SU-DHL-6 (cell line): ENCODE data around the gene MAST4.

Experiments used
- H2AFZ ChIP-seq: fragments of 200-600 bp; sonication (generic); 2 replicates; pipeline ENCODE4 v1.6.1; 2014; ENCODE audit warnings: low read depth, mild to moderate bottlenecking, moderate library complexity, mixed read lengths, antibody characterized with exemption, low read length; ENCODE audit not compliant: severe bottlenecking
- H3F3A ChIP-seq: fragments of 200-600 bp; shearing (Covaris generic); 2 replicates; pipeline ENCODE4 v1.6.0; 2016; ENCODE audit warnings: antibody characterized with exemption, mild to moderate bottlenecking; ENCODE audit not compliant: insufficient read depth
- H3K27ac ChIP-seq: fragments of 200-600 bp; sonication (generic); 2 replicates; pipeline ENCODE4 v1.5.1; 2016; ENCODE audit warnings: low read depth, mild to moderate bottlenecking, low read length, moderate library complexity, mixed read lengths
- H3K27me3 ChIP-seq: fragments of 200-600 bp; sonication (generic), shearing (Covaris generic); 2 replicates; pipeline ENCODE4 v1.6.0; 2014; ENCODE audit warnings: mild to moderate bottlenecking, low read length
- H3K36me3 ChIP-seq: fragments of 200-600 bp; sonication (generic); 2 replicates; pipeline ENCODE4 v1.6.1; 2014; ENCODE audit warnings: mild to moderate bottlenecking, low read length, mixed read lengths
- H3K4me2 ChIP-seq: fragments of 300-600, 200-600 bp; shearing (Covaris generic), sonication (generic); 2 replicates; pipeline ENCODE4 v1.6.0; 2014; ENCODE audit warnings: low read length, low read depth, mild to moderate bottlenecking; ENCODE audit not compliant: poor library complexity, severe bottlenecking
- H3K4me3 ChIP-seq: fragments of 200-600 bp; sonication (generic); 2 replicates; pipeline ENCODE4 v1.5.1; 2014; ENCODE audit warnings: antibody characterized with exemption, low read length, mild to moderate bottlenecking, mixed read lengths; ENCODE audit not compliant: insufficient read depth, poor library complexity, severe bottlenecking
- H3K79me2 ChIP-seq: fragments of 200-600 bp; sonication (generic); 2 replicates; pipeline ENCODE4 v1.6.1; 2014; ENCODE audit warnings: mild to moderate bottlenecking, low read length, moderate library complexity; ENCODE audit not compliant: insufficient read depth
- H3K9ac ChIP-seq: fragments of 200-600 bp; sonication (generic); 2 replicates; pipeline ENCODE4 v1.7.0; 2014; ENCODE audit warnings: mild to moderate bottlenecking, low read length
- H3K9me2 ChIP-seq: fragments of 200-600 bp; sonication (generic); replicated peaks from 2 replicates; pipeline ENCODE4 v1.6.1; 2014; ENCODE audit warnings: low read length; ENCODE audit not compliant: insufficient read depth
- H3K9me3 ChIP-seq: fragments of 200-600 bp; sonication (generic); 2 replicates; pipeline ENCODE4 v1.6.1; 2014; ENCODE audit warnings: low read length, mixed read lengths; ENCODE audit not compliant: insufficient read depth
- H4K20me1 ChIP-seq: fragments of 200-600 bp; sonication (generic); 2 replicates; pipeline ENCODE4 v1.6.1; 2014; ENCODE audit warnings: low read depth, mild to moderate bottlenecking, antibody characterized with exemption, low read length, moderate library complexity, mixed read lengths
- EZH2phosphoT487 ChIP-seq: fragments of 200-600 bp; sonication (generic), shearing (Covaris generic); conservative IDR thresholded peaks from 2 replicates; pipeline ENCODE4 v1.6.1; 2018; ENCODE audit warnings: mild to moderate bottlenecking, antibody characterized with exemption, low read length, moderate library complexity, mixed read lengths
- TF ChIP-seq, protein P1 (sequence below): fragments of 200-600 bp; sonication (generic); IDR thresholded peaks from one replicate; pipeline ENCODE4 v1.5.1; 2017; ENCODE audit warnings: antibody characterized with exemption, mild to moderate bottlenecking, low read length, moderate library complexity; ENCODE audit not compliant: insufficient read depth, poor library complexity, severe bottlenecking

MAST4 gene

GRCh38 chr5:66629446-66629845, 33.3 kb downstream of the MAST4 start:
- H3K9ac ChIP-seq: no peak overlapping the region
- TF ChIP-seq, protein P1, sequence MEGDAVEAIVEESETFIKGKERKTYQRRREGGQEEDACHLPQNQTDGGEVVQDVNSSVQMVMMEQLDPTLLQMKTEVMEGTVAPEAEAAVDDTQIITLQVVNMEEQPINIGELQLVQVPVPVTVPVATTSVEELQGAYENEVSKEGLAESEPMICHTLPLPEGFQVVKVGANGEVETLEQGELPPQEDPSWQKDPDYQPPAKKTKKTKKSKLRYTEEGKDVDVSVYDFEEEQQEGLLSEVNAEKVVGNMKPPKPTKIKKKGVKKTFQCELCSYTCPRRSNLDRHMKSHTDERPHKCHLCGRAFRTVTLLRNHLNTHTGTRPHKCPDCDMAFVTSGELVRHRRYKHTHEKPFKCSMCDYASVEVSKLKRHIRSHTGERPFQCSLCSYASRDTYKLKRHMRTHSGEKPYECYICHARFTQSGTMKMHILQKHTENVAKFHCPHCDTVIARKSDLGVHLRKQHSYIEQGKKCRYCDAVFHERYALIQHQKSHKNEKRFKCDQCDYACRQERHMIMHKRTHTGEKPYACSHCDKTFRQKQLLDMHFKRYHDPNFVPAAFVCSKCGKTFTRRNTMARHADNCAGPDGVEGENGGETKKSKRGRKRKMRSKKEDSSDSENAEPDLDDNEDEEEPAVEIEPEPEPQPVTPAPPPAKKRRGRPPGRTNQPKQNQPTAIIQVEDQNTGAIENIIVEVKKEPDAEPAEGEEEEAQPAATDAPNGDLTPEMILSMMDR: no peak
- no peak for TF ChIP-seq EZH2phosphoT487
- H3K27me3 ChIP-seq: no peaks in the 10 kb centered on the region
- H3K27ac ChIP-seq: no peak overlapping the region
- H3K9me3 ChIP-seq: no peaks in the 10 kb centered on the region
- H3F3A ChIP-seq: peaks cover 3% of the 10 kb centered on the region; the same call in 1 of the 2 replicates
- H3K79me2 ChIP-seq: no peaks in the 10 kb centered on the region
- H4K20me1 ChIP-seq: no peaks in the 10 kb centered on the region
- H3K36me3 ChIP-seq: no peaks in the 10 kb centered on the region
- no peak overlapping the region for H3K4me3 ChIP-seq
- no peak overlapping the region for H3K4me2 ChIP-seq
- H2AFZ ChIP-seq: no peak overlapping the region
- no peaks in the 10 kb centered on the region for H3K9me2 ChIP-seq

- H3K4me3 ChIP-seq: no peak overlapping the region
- H3K4me2 ChIP-seq: no peak overlapping the region
- H3K9ac ChIP-seq: no peak overlapping the region
- H3K27ac ChIP-seq: no peak overlapping the region
- H3F3A ChIP-seq: no peaks in the 10 kb centered on the region
- H4K20me1 ChIP-seq: no peaks in the 10 kb centered on the region
- no peak overlapping the region for H2AFZ ChIP-seq
- no peak for TF ChIP-seq EZH2phosphoT487
- TF ChIP-seq, protein P1: no peak
- no peaks in the 10 kb centered on the region for H3K27me3 ChIP-seq
- H3K36me3 ChIP-seq: no peaks in the 10 kb centered on the region
- no peaks in the 10 kb centered on the region for H3K9me3 ChIP-seq
- no peaks in the 10 kb centered on the region for H3K79me2 ChIP-seq
- H3K9me2 ChIP-seq: no peaks in the 10 kb centered on the region
These were observed 37.6 kb downstream of the MAST4 start for GRCh38 chr5:66633754-66634153.

GRCh38 chr5:66634601-66635000, 38.4 kb downstream of the MAST4 start:
- H3K27me3 ChIP-seq: no peaks in the 10 kb centered on the region
- no peaks in the 10 kb centered on the region for H4K20me1 ChIP-seq

More at GRCh38 chr5:66634601-66635000, 38.4 kb downstream of the MAST4 start:
- TF ChIP-seq, protein P1: no peak
- no peak for TF ChIP-seq EZH2phosphoT487
- no peaks in the 10 kb centered on the region for H3F3A ChIP-seq
- no peaks in the 10 kb centered on the region for H3K9me2 ChIP-seq
- no peak overlapping the region for H3K4me2 ChIP-seq
- no peak overlapping the region for H3K27ac ChIP-seq
- H3K36me3 ChIP-seq: no peaks in the 10 kb centered on the region
- H2AFZ ChIP-seq: no peak overlapping the region
- H3K9me3 ChIP-seq: no peaks in the 10 kb centered on the region
- no peak overlapping the region for H3K4me3 ChIP-seq
- H3K9ac ChIP-seq: no peak overlapping the region
- no peaks in the 10 kb centered on the region for H3K79me2 ChIP-seq
